ENCODE measurements around the gene SRXN1.

The SRXN1 gene

GRCh38 chr20:625360-625932 lies 27.6 kb downstream of the SRXN1 start:
- Histone ChIP-seq H3K4me2 (peak overlapping the region in 4 of 11 experiments; percentile 3 to 28 (median 18); a peak in 2 of 22 replicates), H3K9ac (no peak overlapping the region), H3K27me3 (no peaks in the 10 kb centered on the region), H3K9me3 (replicated peaks in 1 of 11) (peaks cover 0 to 19% (median 0%) of the 10 kb centered on the region in 11 experiments; a peak in 5 of 22 replicates), H3K27ac (no peak overlapping the region; a peak in 1 of 22 replicates), H3K36me3 (no peaks in the 10 kb centered on the region), H3K4me1 (peaks cover 0 to 32% (median 5%) of the 10 kb centered on the region in 10 experiments; a peak in 11 of 20 replicates), H4K20me1 (no peaks in the 10 kb centered on the region), H3K4me3 (no peak overlapping the region)
- TF ChIP-seq Cebpa-rat (IDR thresholded peaks at IDR 0.05), result no peak

- no peaks in the 10 kb centered on the region for H4K20me1 ChIP-seq
- H3K4me3 ChIP-seq, result no peak overlapping the region
- H3K9ac ChIP-seq, result no peak overlapping the region
- TF ChIP-seq Cebpa-rat (IDR thresholded peaks at IDR 0.05), result no peak
- H3K27ac ChIP-seq, result no peak overlapping the region
- no peaks in the 10 kb centered on the region for H3K27me3 ChIP-seq
- peaks cover 0 to 32% (median 5%) of the 10 kb centered on the region in 10 experiments; a peak in 11 of 20 replicates for H3K4me1 ChIP-seq
- no peaks in the 10 kb centered on the region for H3K36me3 ChIP-seq
- H3K4me2 ChIP-seq, result peak overlapping the region in 2 of 11 experiments; percentile 4 to 27; a peak in 2 of 22 replicates
- H3K9me3 ChIP-seq (replicated peaks in 1 of 11), result peaks cover 0 to 21% (median 0%) of the 10 kb centered on the region in 11 experiments; a peak in 5 of 22 replicates
Measured at GRCh38 chr20:623704-624103, 29.3 kb downstream of the SRXN1 start.

- Histone ChIP-seq H3K27ac (no peak overlapping the region), H3K9ac (no peak overlapping the region), H3K36me3 (no peaks in the 10 kb centered on the region), H3K4me1 (peaks cover 0 to 32% (median 5%) of the 10 kb centered on the region in 10 experiments; a peak in 11 of 20 replicates), H3K9me3 (replicated peaks in 1 of 11) (peaks cover 5 to 27% (median 6%) of the 10 kb centered on the region in 11 experiments), H3K27me3 (no peaks in the 10 kb centered on the region), H3K4me2 (peak overlapping the region in 5 of 11 experiments; percentile 2 to 31 (median 7); a peak in 3 of 22 replicates), H3K4me3 (no peak overlapping the region), H4K20me1 (no peaks in the 10 kb centered on the region)
- TF ChIP-seq Cebpa-rat (IDR thresholded peaks at IDR 0.05), result no peak
Measured at GRCh38 chr20:623021-623420, 30.0 kb downstream of the SRXN1 start.

GRCh38 chr20:622161-622560 lies 30.8 kb downstream of the SRXN1 start:
- Histone ChIP-seq H3K4me1 (peaks cover 0 to 32% (median 5%) of the 10 kb centered on the region in 10 experiments; a peak in 11 of 20 replicates), H3K4me3 (no peak overlapping the region), H3K9ac (no peak overlapping the region), H3K27ac (no peak overlapping the region), H3K9me3 (replicated peaks in 1 of 11) (peaks cover 9 to 35% (median 14%) of the 10 kb centered on the region in 11 experiments), H4K20me1 (no peaks in the 10 kb centered on the region), H3K36me3 (no peaks in the 10 kb centered on the region), H3K4me2 (no peak overlapping the region), H3K27me3 (no peaks in the 10 kb centered on the region)
- TF ChIP-seq Cebpa-rat (IDR thresholded peaks at IDR 0.05), result no peak

GRCh38 chr20:621125-621756 lies 31.8 kb downstream of the SRXN1 start:
- H3K4me2 ChIP-seq, result peak overlapping the region in 1 of 11 experiments; percentile 22; a peak in 1 of 22 replicates
- peaks cover 9 to 29% (median 14%) of the 10 kb centered on the region in 11 experiments for H3K9me3 ChIP-seq (replicated peaks in 1 of 11)
- no peak overlapping the region for H3K27ac ChIP-seq
- no peaks in the 10 kb centered on the region for H3K27me3 ChIP-seq
- no peak overlapping the region for H3K9ac ChIP-seq
- no peak overlapping the region for H3K4me3 ChIP-seq
- no peaks in the 10 kb centered on the region for H3K36me3 ChIP-seq
- H3K4me1 ChIP-seq, result peaks cover 2 to 34% (median 9%) of the 10 kb centered on the region in 10 experiments; a peak in 19 of 20 replicates
- no peaks in the 10 kb centered on the region for H4K20me1 ChIP-seq
- no peak for TF ChIP-seq Cebpa-rat (IDR thresholded peaks at IDR 0.05)

GRCh38 chr20:620246-620645 lies 32.8 kb downstream of the SRXN1 start:
- H3K4me1 ChIP-seq, result peaks cover 9 to 41% (median 15%) of the 10 kb centered on the region in 10 experiments; a peak in 19 of 20 replicates
- H3K27me3 ChIP-seq, result no peaks in the 10 kb centered on the region
- no peak for TF ChIP-seq Cebpa-rat (IDR thresholded peaks at IDR 0.05)

GRCh38 chr20:618980-619379 lies 34.0 kb downstream of the SRXN1 start:
- Histone ChIP-seq H3K27ac (no peak overlapping the region), H3K27me3 (no peaks in the 10 kb centered on the region), H3K9me3 (replicated peaks in 1 of 11) (peaks cover 9 to 18% (median 13%) of the 10 kb centered on the region in 11 experiments), H3K4me2 (no peak overlapping the region), H3K36me3 (no peaks in the 10 kb centered on the region), H3K4me1 (peaks cover 9 to 36% (median 16%) of the 10 kb centered on the region in 10 experiments; a peak in 19 of 20 replicates), H3K9ac (no peak overlapping the region), H4K20me1 (no peaks in the 10 kb centered on the region), H3K4me3 (no peak overlapping the region)
- no peak for TF ChIP-seq Cebpa-rat (IDR thresholded peaks at IDR 0.05)

More at GRCh38 chr20:620246-620645, 32.8 kb downstream of the SRXN1 start:
- Histone ChIP-seq H3K4me2 (no peak overlapping the region), H3K9me3 (replicated peaks in 1 of 11) (peaks cover 9 to 19% (median 13%) of the 10 kb centered on the region in 11 experiments), H3K4me3 (no peak overlapping the region), H3K9ac (no peak overlapping the region), H4K20me1 (no peaks in the 10 kb centered on the region), H3K36me3 (no peaks in the 10 kb centered on the region), H3K27ac (no peak overlapping the region)

GRCh38 chr20:617934-618690 lies 34.9 kb downstream of the SRXN1 start:
- H3K27ac ChIP-seq, result no peak overlapping the region
- H3K4me1 ChIP-seq, result peaks cover 9 to 27% (median 14%) of the 10 kb centered on the region in 10 experiments; a peak in 19 of 20 replicates
- no peak overlapping the region for H3K4me3 ChIP-seq
- H4K20me1 ChIP-seq, result no peaks in the 10 kb centered on the region
- TF ChIP-seq Cebpa-rat (IDR thresholded peaks at IDR 0.05), result no peak
- no peak overlapping the region for H3K9ac ChIP-seq
- H3K36me3 ChIP-seq, result no peaks in the 10 kb centered on the region
- H3K9me3 ChIP-seq (replicated peaks in 1 of 11), result peaks cover 9 to 18% (median 13%) of the 10 kb centered on the region in 11 experiments
- peaks cover 0 to 9% (median 3%) of the 10 kb centered on the region in 11 experiments; a peak in 17 of 22 replicates for H3K27me3 ChIP-seq
- no peak overlapping the region for H3K4me2 ChIP-seq

Measured in BLaER1 treated with 17β-estradiol and CSF1 and Interleukin-3, amounts not matched to agents 10 nM and 100 nM (cell line).